GM06990 (cell line): ENCODE data around the gene MAST2.

Experiments
- DNase-seq: peaks from one replicate; pipeline ENCODE4 v3.0.0-alpha.2; 2011; ENCODE audit not compliant: insufficient read length; ENCODE audit errors: extremely low read depth
- H3K27me3 ChIP-seq: replicated peaks from 2 replicates; pipeline ENCODE4 v1.6.0; 2011; ENCODE audit warnings: low read length; ENCODE audit not compliant: control insufficient read depth, insufficient read depth
- H3K36me3 ChIP-seq: 2 replicates; pipeline ENCODE4 v1.5.1; 2011; ENCODE audit warnings: low read length; ENCODE audit not compliant: control insufficient read depth, insufficient read depth
- H3K4me3 ChIP-seq: replicated peaks from 2 replicates; pipeline ENCODE4 v1.5.1; 2011; ENCODE audit warnings: low read depth, mild to moderate bottlenecking, control low read depth, low read length
- TF ChIP-seq, protein P1 (sequence below): IDR thresholded peaks from 2 replicates; pipeline ENCODE4 v1.5.1; 2011; ENCODE audit warnings: low read length, control low read depth, mild to moderate bottlenecking, inconsistent platforms; ENCODE audit not compliant: insufficient read depth, poor library complexity, severe bottlenecking

Gene MAST2

DNA sequence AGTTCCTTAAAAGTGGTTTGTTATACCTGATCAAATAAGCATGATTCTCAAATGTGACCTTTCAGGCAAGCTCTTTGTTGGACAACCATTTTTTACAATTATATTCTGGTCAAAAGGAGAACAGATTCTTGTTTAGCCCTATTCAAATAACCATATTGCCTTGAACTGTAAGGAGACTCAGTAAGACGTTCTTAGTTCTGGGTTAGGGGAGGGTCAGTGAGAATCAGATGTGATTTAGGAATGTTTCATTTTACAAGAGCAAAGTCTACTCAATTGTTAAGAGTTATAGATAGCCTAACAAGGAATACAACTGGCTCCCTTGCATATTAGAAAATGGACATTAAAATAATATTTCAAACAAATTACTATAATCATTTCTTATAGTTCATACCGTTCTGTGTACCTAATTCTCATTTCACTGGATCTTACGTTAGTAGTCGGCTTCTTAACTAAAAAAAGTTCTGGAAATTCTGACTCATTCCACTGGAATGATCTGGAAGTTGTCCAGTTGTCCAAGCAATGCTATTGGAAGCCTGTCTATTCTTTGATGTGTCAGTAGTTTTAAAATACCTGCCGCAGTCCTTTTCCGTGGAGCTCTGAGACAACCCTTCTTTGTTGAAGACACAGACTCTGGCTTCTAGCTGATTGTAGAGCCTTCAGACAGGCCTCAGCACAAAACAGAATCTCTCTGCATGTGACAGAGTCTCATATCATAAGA, 88.8 kb downstream of the MAST2 start:
- TF ChIP-seq, protein P1, sequence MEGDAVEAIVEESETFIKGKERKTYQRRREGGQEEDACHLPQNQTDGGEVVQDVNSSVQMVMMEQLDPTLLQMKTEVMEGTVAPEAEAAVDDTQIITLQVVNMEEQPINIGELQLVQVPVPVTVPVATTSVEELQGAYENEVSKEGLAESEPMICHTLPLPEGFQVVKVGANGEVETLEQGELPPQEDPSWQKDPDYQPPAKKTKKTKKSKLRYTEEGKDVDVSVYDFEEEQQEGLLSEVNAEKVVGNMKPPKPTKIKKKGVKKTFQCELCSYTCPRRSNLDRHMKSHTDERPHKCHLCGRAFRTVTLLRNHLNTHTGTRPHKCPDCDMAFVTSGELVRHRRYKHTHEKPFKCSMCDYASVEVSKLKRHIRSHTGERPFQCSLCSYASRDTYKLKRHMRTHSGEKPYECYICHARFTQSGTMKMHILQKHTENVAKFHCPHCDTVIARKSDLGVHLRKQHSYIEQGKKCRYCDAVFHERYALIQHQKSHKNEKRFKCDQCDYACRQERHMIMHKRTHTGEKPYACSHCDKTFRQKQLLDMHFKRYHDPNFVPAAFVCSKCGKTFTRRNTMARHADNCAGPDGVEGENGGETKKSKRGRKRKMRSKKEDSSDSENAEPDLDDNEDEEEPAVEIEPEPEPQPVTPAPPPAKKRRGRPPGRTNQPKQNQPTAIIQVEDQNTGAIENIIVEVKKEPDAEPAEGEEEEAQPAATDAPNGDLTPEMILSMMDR = no peak
- no peak for DNase-seq
- H3K36me3 ChIP-seq = no peaks in the 10 kb centered on the region
- no peaks in the 10 kb centered on the region for H3K27me3 ChIP-seq
- H3K4me3 ChIP-seq = no peak overlapping the region

DNA sequence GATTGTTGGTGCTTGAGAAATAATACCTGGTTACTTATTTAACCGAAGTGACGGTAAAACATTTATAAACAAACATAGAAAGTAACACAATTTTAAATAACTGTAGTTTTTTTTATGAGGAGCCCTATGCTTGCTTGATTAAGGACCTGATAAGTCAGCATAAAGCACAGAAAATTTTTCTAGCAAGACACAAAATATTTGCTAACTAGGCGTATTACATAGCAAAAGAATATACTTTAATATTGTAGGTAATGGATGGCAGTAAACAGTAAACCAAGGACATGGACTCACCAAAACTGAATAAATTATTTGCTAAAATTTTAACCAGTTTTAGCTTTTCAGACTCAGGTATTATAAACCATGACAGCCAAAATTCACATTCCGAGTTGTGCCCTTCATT, 90.9 kb downstream of the MAST2 start:
- no peak for DNase-seq
- TF ChIP-seq, protein P1 = no peak
- Histone ChIP-seq H3K4me3 (no peak overlapping the region), H3K36me3 (no peaks in the 10 kb centered on the region), H3K27me3 (no peaks in the 10 kb centered on the region)

DNA sequence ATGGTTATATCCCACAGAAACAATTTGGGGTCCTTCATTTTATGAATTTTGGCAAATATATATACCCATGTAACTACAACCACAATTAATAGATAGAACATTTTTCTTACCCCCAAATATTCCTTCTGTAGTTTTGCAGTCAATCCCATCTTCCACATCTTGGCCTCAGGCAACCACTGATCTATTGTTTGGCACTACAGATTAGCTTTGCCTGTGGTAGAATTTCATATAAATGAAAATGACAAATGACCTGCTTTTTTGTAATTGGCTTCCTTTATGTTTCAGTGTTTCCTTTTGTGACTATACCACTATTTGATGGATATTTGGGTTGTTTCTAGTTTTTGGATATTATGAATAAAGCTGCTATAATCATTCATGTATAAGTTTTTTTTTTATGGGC, 91.5 kb downstream of the MAST2 start:
- no peaks in the 10 kb centered on the region for H3K36me3 ChIP-seq
- DNase-seq = no peak
- no peak overlapping the region for H3K4me3 ChIP-seq
- TF ChIP-seq, protein P1 = no peak
- no peaks in the 10 kb centered on the region for H3K27me3 ChIP-seq

DNA sequence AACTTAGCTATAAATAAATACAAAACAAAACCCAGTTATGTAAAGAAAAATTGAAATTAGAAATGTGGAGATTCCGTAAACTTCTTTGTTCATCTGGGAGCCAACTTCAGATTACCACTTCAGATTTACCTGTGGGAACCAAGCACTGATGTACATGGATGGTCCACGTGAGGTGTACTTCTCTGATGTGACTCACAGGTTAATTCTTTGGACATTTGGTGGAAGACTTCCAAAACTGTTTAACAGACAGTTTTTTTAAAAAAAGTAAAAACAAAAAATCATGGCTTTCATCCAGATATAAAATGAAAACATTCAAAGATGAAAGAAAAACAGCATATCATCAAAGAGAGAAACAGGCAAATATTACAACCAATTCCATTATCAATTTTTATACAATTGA, 92.0 kb downstream of the MAST2 start:
- no peaks in the 10 kb centered on the region for H3K36me3 ChIP-seq
- no peak overlapping the region for H3K4me3 ChIP-seq
- TF ChIP-seq, protein P1 = no peak
- no peak for DNase-seq
- no peaks in the 10 kb centered on the region for H3K27me3 ChIP-seq

DNA sequence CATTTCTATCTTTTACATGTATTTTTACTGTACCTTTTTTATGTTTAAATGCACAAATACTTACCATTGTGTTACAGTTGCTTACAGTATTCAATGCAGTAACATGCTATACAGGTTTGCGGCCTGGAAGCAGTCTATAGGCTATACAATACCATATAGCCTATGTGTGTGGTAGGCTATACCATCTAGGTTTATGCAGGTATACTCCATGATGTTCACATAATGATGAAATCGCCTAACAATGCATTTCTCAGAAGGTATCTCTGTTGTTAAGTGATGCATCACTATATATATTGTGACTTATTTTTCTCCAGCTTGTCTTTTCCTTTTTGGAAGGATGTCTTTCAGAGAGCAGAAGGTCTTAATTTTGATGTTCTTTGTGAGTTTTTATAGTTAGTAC, 103.5 kb downstream of the MAST2 start:
- Histone ChIP-seq H3K27me3 (no peaks in the 10 kb centered on the region), H3K36me3 (no peaks in the 10 kb centered on the region), H3K4me3 (no peak overlapping the region)
- no peak for DNase-seq
- TF ChIP-seq, protein P1 = no peak

DNA sequence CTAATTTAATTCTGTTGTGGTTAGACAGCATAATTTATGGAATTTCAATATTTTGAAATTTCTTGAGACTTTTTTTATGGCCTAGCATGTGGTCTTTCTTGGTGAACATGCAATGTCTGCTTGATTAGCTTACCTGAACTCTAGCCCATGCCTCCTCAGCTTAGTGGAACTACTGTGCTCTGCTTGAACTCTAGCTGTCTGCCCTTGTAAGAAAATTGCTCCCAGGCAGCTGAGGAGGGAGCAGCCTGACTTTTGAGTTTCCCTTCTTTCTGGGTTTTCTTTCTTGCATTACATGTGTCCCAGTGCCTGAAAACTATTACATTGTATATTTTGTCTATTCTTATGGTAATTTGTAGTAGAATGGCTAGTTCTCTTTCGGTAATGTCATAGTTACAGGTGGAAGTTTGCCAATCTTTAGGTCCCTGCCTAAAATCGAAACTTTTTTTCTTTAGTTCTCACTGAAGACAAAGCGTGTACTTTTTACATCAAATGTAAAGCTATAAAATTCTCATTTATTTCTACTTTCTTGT, 105.3 kb downstream of the MAST2 start:
- TF ChIP-seq, protein P1 = no peak
- no peak overlapping the region for H3K4me3 ChIP-seq
- no peak for DNase-seq
- H3K27me3 ChIP-seq = no peaks in the 10 kb centered on the region
- H3K36me3 ChIP-seq = no peaks in the 10 kb centered on the region
